Stimulated activated CD8-positive, alpha-beta memory T cell treated with anti-CD3 and anti-CD28 coated beads, Interleukin-12 subunit alpha, Interleukin-12 subunit beta, amount 100 ng/mL, for 1 hour (primary cell): ENCODE results near the gene E2F6.

Source experiments
- DNase-seq: peaks from one replicate; pipeline ENCODE4 v3.0.0-alpha.2; 2020; ENCODE audit warnings: low read depth

E2F6 gene

GRCh38 chr2:11465485-11466306 lies at the start of gene E2F6:
Gene E2F6, minus strand, starts transcription at chr2:11466161. Its CDS starts 282 bp downstream, at chr2:11465879.
- DNase-seq: peak; percentile 72

- DNase-seq: no peak
Measured at GRCh38 chr2:11515490-11515981, 49.6 kb upstream of the E2F6 start.

- DNase-seq: no peak
Measured at GRCh38 chr2:11514904-11515303, 48.9 kb upstream of the E2F6 start.

- no peak for DNase-seq
Measured at GRCh38 chr2:11514081-11514730, 48.2 kb upstream of the E2F6 start.

- DNase-seq: no peak
Measured at GRCh38 chr2:11513319-11513718, 47.4 kb upstream of the E2F6 start.

- no peak for DNase-seq
Measured at GRCh38 chr2:11512431-11512830, 46.5 kb upstream of the E2F6 start.

- no peak for DNase-seq
Measured at GRCh38 chr2:11509657-11510360, 43.8 kb upstream of the E2F6 start.

GRCh38 chr2:11508279-11508678 lies 42.3 kb upstream of the E2F6 start:
- DNase-seq: no peak

- no peak for DNase-seq
Measured at GRCh38 chr2:11507517-11507916, 41.6 kb upstream of the E2F6 start.

GRCh38 chr2:11506611-11506969 lies 40.6 kb upstream of the E2F6 start:
- DNase-seq: no peak

- no peak for DNase-seq
Measured at GRCh38 chr2:11505652-11506610, 40.0 kb upstream of the E2F6 start.

GRCh38 chr2:11503354-11503927 lies 37.5 kb upstream of the E2F6 start:
- DNase-seq: no peak

- no peak for DNase-seq
Measured at GRCh38 chr2:11502740-11503292, 36.9 kb upstream of the E2F6 start.

GRCh38 chr2:11500702-11501303 lies 34.8 kb upstream of the E2F6 start:
- no peak for DNase-seq

GRCh38 chr2:11499081-11499743 lies 33.3 kb upstream of the E2F6 start:
- DNase-seq: no peak

- no peak for DNase-seq
Measured at GRCh38 chr2:11498543-11499034, 32.6 kb upstream of the E2F6 start.

GRCh38 chr2:11495844-11496681 lies 30.1 kb upstream of the E2F6 start:
- no peak for DNase-seq

- no peak for DNase-seq
Measured at GRCh38 chr2:11494310-11494709, 28.3 kb upstream of the E2F6 start.

- no peak for DNase-seq
Measured at GRCh38 chr2:11493282-11493681, 27.3 kb upstream of the E2F6 start.
